ENCODE results near the gene SPTBN1. TPM values are rescaled to one million over a fixed set of nuclear protein-coding genes. Genes with fewer than 3 reads are reported as not detected.

The SPTBN1 gene
- total and polyA plus RNA-seq, 2 of the 4 experiments (the other 2 are of a cell fraction): 49.1 to 241 TPM

DNA sequence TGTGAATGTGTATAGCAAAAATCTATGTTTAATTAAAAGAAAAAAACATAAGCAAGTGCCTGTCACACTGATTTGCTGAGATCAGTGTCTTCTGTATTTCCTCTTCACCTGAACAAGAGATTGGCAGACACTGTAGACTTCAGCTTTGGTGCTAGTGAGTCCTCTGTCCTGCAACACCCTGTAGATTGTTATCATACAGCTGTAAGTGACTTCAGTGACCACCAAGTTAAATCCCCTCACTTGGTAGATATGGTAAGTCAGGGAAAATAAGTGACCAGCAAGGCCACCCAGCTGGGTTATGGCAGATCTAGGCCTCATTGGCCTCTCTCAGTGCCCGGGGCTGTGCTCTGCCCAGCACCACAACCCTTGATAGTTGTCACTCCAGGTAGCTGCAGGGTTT is 147.7 kb downstream of the SPTBN1 start:
- CTCF ChIA-PET: interaction anchor here (0.7 kb wide), 1 partner anchor 13 kb away, joined by 4 read pairs; no protein-coding TSS in a partner anchor
- Histone ChIP-seq H3K9me3 (ENCODE audit: control insufficient read depth, insufficient read depth, low read length) (no peaks in the 10 kb centered on the region), H4K5ac (ENCODE audit: low read depth, low read length) (no peak overlapping the region), H3K4ac (ENCODE audit: low read depth, low read length) (peak overlapping the region; percentile 0; the same call in 1 of the 2 replicates), H3K9me1 (ENCODE audit: insufficient read depth, low read length) (peaks cover 57% of the 10 kb centered on the region), H2AK9ac (replicated peaks; ENCODE audit: low read depth, low read length, poor library complexity) (no peak overlapping the region), H3K14ac (replicated peaks; ENCODE audit: low read depth, low read length) (0 out of 2 replicates have a peak overlapping the region, but pooled peaks have one; percentile 11), H2BK5ac (ENCODE audit: low read depth, low read length, poor library complexity, severe bottlenecking) (no peak overlapping the region), H3K36me3 (ENCODE audit: control insufficient read depth, insufficient read depth, low read length) (peaks cover 15% of the 10 kb centered on the region), H3K56ac (ENCODE audit: extremely low read depth, insufficient read depth, low read length) (no peak overlapping the region), H3K9ac (ENCODE audit: low read depth, low read length) (no peak overlapping the region), H3K23ac (ENCODE audit: low read depth, low read length) (peak overlapping the region; percentile 77; the same call in 1 of the 2 replicates), H2AFZ (replicated peaks; ENCODE audit: low read length, poor library complexity) (no peak overlapping the region), H2AK5ac (ENCODE audit: low read depth, low read length) (peak overlapping the region; percentile 20; the same call in 1 of the 2 replicates), H2BK15ac (ENCODE audit: low read depth, low read length) (peak overlapping the region; percentile 56; the same call in 1 of the 3 replicates), H3K4me2 (ENCODE audit: low read depth, low read length) (no peak overlapping the region), H2BK20ac (ENCODE audit: low read depth, low read length) (peak overlapping the region; percentile 34; the same call in 1 of the 2 replicates), H3K79me1 (ENCODE audit: low read depth in 1 of 2, low read length in 2 of 2) (peaks cover 67 to 94% of the 10 kb centered on the region in 2 experiments), H3K18ac (ENCODE audit: low read depth, low read length) (peak overlapping the region; percentile 29; the same call in 1 of the 2 replicates), H4K91ac (ENCODE audit: insufficient read depth, low read depth, low read length) (no peak overlapping the region), H4K20me1 (ENCODE audit: insufficient read depth, low read length) (peaks cover 79% of the 10 kb centered on the region; the same call in 1 of the 2 replicates), H3K27ac (ENCODE audit: insufficient read depth, low read length) (no peak overlapping the region), H3K4me1 (ENCODE audit: control insufficient read depth, insufficient read depth, low read length) (peaks cover 27% of the 10 kb centered on the region), H4K8ac (ENCODE audit: low read depth in 2 of 2, low read length in 2 of 2) (0 out of 4 replicates have a peak overlapping the region, but pooled peaks of 1 of the 2 experiments have one; percentile 9), H3K4me3 (ENCODE audit: insufficient read depth, low read depth, low read length) (no peak overlapping the region), H2BK120ac (ENCODE audit: low read depth, low read length) (no peak overlapping the region), H3K27me3 (ENCODE audit: control insufficient read depth, insufficient read depth, low read length) (no peaks in the 10 kb centered on the region)
- in situ Hi-C loops (cut with MboI; ENCODE audit: low sequenced_read_pairs) (no loop called here), intact Hi-C loops (cut with micrococcal nuclease) (loop anchor here (2.0 kb wide), 1 partner anchor 15 kb away; no protein-coding TSS in a partner anchor), dilution Hi-C loops (cut with HindIII; ENCODE audit: low sequenced_read_pairs, unreplicated experiment) (no loop called here)
- WGBS, 2 experiments (ENCODE audit: extremely low coverage in 2 of 2, insufficient read length in 1 of 2): no CpG with 5 or more reads among the region's 1 CpG
- POLR2A ChIA-PET (ENCODE audit: unreplicated experiment): no interaction called here
- BruUV-seq (replicated peaks): no TSS peak
- TF ChIP-seq MAZ (IDR thresholded peaks at IDR 0.05; ENCODE audit: borderline replicate concordance, low read depth, low read length): no peak
- DNase-seq (no peak), ATAC-seq (ENCODE audit: low read depth) (no peak)

Data from IMR-90 (cell line).